Glutamatergic neuron (in vitro differentiated cells): ENCODE measurements around the gene CREBZF. TPM values are rescaled to one million over a fixed set of nuclear protein-coding genes. Genes with fewer than 3 reads are reported as not detected.
A peak's percentile ranks its signal among the peaks of the same experiment; 100 is the strongest.

Experiments used
- DNase-seq: peaks from one replicate; pipeline ENCODE4 v3.0.0; 2022
- H3K27ac Mint-ChIP-seq: one replicate; pipeline ENCODE4 v1.8.0; 2020; ENCODE audit warnings: mild to moderate bottlenecking, mixed read lengths, inconsistent platforms; ENCODE audit not compliant: unreplicated experiment
- H3K27me3 Mint-ChIP-seq: one replicate; pipeline ENCODE4 v1.8.0; 2020; ENCODE audit warnings: mild to moderate bottlenecking, moderate library complexity, mixed read lengths, inconsistent platforms; ENCODE audit not compliant: unreplicated experiment
- H3K36me3 Mint-ChIP-seq: one replicate; pipeline ENCODE4 v1.8.0; 2020; ENCODE audit warnings: mild to moderate bottlenecking, mixed read lengths, inconsistent platforms; ENCODE audit not compliant: unreplicated experiment
- H3K4me1 Mint-ChIP-seq: one replicate; pipeline ENCODE4 v1.8.0; 2020; ENCODE audit warnings: mild to moderate bottlenecking, low read depth, mixed read lengths, inconsistent platforms; ENCODE audit not compliant: unreplicated experiment
- H3K4me3 Mint-ChIP-seq: one replicate; pipeline ENCODE4 v1.8.0; 2020; ENCODE audit warnings: mild to moderate bottlenecking, mixed read lengths, inconsistent platforms; ENCODE audit not compliant: unreplicated experiment
- H3K9me3 Mint-ChIP-seq: one replicate; pipeline ENCODE4 v1.8.0; 2020; ENCODE audit warnings: mild to moderate bottlenecking, moderate library complexity, mixed read lengths, inconsistent platforms; ENCODE audit not compliant: unreplicated experiment
- CTCF ChIP-seq: fragments of 200-600 bp; sonication (generic); IDR thresholded peaks from one replicate; pipeline ENCODE4 v1.5.0; 2021; ENCODE audit not compliant: partially characterized antibody, unreplicated experiment
- total RNA-seq: library from RNA; stranded (reverse); fragmentation: NEBNext Ultra II Directional; extraction: Animal tissue kit (Norgen Biotek cat#: 25700); gene quantifications from one replicate; pipeline ENCODE4 v1.2.1, GENCODE V29; 2021; ENCODE audit not compliant: unreplicated experiment

Gene CREBZF
- total RNA-seq, 1 donor from 2014 or later, result 44.0 TPM

DNA sequence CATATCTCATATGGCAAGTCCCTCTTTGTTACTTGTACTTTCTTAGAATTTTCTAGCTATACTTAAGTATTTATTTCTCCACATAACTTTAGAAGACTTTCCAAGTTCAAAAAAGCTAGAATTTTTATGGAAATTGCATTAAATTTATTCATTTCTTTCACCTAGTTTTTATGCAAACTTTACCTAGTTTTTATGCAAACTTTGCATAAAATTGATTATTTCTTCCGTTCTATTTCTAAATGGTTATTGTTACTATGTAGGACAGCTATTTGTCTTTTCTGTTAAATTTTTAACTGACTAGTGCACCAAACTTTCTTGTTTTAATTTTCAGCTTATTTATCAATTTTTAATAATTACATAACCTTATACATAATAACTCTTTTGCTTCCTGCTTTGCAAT is 3.2 kb upstream of the CREBZF start:
- Mint-ChIP-seq H3K27me3 (peaks cover 10% of the 10 kb centered on the region), H3K36me3 (no peaks in the 10 kb centered on the region), H3K4me3 (no peak overlapping the region), H3K27ac (no peak overlapping the region), H3K9me3 (peaks cover 14% of the 10 kb centered on the region), H3K4me1 (no peaks in the 10 kb centered on the region)
- TF ChIP-seq CTCF, result no peak
- DNase-seq, result no peak

DNA sequence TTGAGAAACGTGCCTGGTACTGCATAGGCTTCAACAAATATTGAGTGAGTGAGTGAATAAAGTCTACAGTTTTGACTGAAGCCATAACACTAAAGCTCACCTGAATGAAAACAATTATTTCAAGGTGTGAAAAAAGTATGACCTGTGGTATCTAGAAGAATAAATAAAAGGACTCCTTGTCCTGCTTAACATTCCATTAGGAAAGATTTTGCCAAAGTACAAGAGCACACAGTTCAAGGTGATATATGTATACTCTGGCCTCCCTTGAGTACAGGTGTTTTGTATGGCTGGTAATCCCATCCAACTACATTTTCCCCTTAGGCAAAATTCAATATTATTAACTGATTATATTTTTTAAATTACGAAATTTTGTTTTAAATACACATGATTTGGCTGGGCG is 1.8 kb upstream of the CREBZF start:
- DNase-seq, result no peak
- Mint-ChIP-seq H3K4me1 (no peaks in the 10 kb centered on the region), H3K36me3 (no peaks in the 10 kb centered on the region), H3K4me3 (no peak overlapping the region), H3K27ac (no peak overlapping the region), H3K9me3 (peaks cover 16% of the 10 kb centered on the region), H3K27me3 (peaks cover 12% of the 10 kb centered on the region)
- TF ChIP-seq CTCF, result no peak

DNA sequence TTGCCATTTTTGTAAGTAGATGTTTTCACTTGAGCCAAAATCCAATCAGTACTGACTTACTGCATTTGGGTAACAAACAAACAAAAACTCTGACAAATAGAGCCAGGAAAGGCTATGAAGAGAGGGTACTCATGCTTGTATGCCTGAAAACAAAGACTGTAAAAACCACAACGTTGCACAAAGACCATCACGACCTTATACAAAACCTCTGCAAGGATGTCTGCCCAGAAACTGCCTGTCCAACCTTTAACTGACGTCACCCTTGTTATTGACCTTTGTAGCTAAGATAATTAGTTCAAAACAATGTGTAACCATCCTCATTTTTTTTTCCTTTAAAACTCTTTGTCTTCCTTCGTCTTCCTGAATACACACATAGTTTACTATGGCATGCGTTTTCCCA is 804 bp upstream of the CREBZF start:
- Mint-ChIP-seq H3K4me3 (peak overlapping the region; percentile 53), H3K36me3 (no peaks in the 10 kb centered on the region), H3K9me3 (peaks cover 16% of the 10 kb centered on the region), H3K27ac (peak overlapping the region; percentile 6), H3K4me1 (peaks cover 5% of the 10 kb centered on the region), H3K27me3 (peaks cover 12% of the 10 kb centered on the region)
- no peak for TF ChIP-seq CTCF
- DNase-seq, result no peak

DNA sequence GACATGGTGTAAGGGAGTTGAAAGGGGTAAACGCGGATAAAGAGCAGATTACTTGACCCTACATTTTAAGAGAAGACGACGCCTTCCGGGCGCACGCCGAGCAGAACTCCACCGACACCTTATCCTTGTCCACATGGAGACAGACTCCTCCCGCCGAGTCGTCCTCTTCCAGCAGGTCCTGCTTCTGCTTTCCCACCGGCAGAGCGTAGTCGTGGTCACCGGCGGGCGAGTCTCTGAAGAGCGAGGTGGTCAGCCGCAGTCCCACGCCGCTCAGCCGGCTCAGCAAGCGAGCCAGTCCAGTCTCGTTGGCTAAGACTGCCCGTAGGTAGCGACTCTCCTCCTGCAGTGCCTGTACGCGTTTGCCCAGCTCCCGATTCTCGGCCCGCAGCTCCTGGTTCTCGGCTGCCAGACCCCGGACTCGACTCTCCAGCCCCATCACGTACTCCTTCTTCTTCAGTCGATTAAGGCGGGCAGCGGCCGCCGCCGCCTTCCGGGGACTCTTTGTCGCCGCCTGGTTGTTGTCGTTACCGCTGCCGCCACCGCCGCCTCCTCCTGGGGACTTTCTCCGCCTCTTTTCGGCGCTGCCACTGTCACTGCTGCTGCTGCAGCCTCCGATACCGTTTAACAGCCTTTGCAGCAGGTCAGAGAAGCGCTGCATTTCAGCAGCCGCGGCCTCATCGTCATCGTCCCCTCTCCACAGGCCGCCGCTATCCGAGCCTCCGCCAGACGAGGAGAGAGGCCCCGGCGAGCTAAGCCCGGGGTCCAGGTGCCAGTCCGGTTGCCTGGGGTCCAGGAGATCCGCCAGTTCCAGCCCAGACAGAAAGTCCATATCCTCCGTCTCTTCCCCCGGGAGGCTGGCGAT is 945 bp downstream of the CREBZF start:
- H3K4me1 Mint-ChIP-seq, result peaks cover 5% of the 10 kb centered on the region
- peak overlapping the region; percentile 98 for H3K4me3 Mint-ChIP-seq
- DNase-seq, result peak; percentile 86
- H3K9me3 Mint-ChIP-seq, result peaks cover 16% of the 10 kb centered on the region
- peak overlapping the region; percentile 97 for H3K27ac Mint-ChIP-seq
- peaks cover 13% of the 10 kb centered on the region for H3K27me3 Mint-ChIP-seq
- H3K36me3 Mint-ChIP-seq, result no peaks in the 10 kb centered on the region
- peak; percentile 26 for TF ChIP-seq CTCF

GRCh38 chr11:85663080-85663752 is 1.7 kb downstream of the CREBZF start:
- H3K36me3 Mint-ChIP-seq, result no peaks in the 10 kb centered on the region
- H3K4me3 Mint-ChIP-seq, result peak overlapping the region; percentile 98
- H3K9me3 Mint-ChIP-seq, result peaks cover 16% of the 10 kb centered on the region
- DNase-seq, result no peak
- TF ChIP-seq CTCF, result no peak
- peaks cover 13% of the 10 kb centered on the region for H3K27me3 Mint-ChIP-seq
- H3K4me1 Mint-ChIP-seq, result peaks cover 5% of the 10 kb centered on the region
- H3K27ac Mint-ChIP-seq, result peak overlapping the region; percentile 97
